ENCODE measurements around the gene CERKL. TPM values are rescaled to one million over a fixed set of nuclear protein-coding genes. Genes with fewer than 3 reads are reported as not detected.
"Not testable (repeated sequence)": the region's sequence is repeated elsewhere in the genome, so short reads cannot be mapped to it uniquely, and the experiment has no call there.

Gene CERKL
- total RNA-seq = 2.6 and 2.9 TPM in 2 replicates
- long read RNA-seq, partial matches to known transcripts = 0 of 11 reads
- long read RNA-seq, other reads (novel, unspliced or antisense) = 8 of 11 reads

- peaks cover 72% of the 10 kb centered on the region for H3K27me3 Mint-ChIP-seq
- peaks cover 17% of the 10 kb centered on the region for H3K4me1 Mint-ChIP-seq (ENCODE audit: low read depth)
- peak; percentile 37 for TF ChIP-seq CTCF (IDR thresholded peaks at IDR 0.05; ENCODE audit: unreplicated experiment)
- peak within 1 kb of the TSS; percentile 75 for H3K4me3 Mint-ChIP-seq (ENCODE audit: low read depth)
- peak within 1 kb of the TSS; percentile 8 for H3K27ac Mint-ChIP-seq
- DNase-seq (ENCODE audit: low spot score, unreplicated experiment) = peak; percentile 44
- H3K9me3 Mint-ChIP-seq (ENCODE audit: low read depth) = no peaks in the 10 kb centered on the region
- H3K36me3 Mint-ChIP-seq (ENCODE audit: insufficient read depth) = no peaks in the 10 kb centered on the region
These were observed at the start of gene CERKL for GRCh38 chr2:181656450-181657291. TSS of gene CERKL (minus strand) at chr2:181657105. CDS start at chr2:181657006, 99 bp downstream.

DNA sequence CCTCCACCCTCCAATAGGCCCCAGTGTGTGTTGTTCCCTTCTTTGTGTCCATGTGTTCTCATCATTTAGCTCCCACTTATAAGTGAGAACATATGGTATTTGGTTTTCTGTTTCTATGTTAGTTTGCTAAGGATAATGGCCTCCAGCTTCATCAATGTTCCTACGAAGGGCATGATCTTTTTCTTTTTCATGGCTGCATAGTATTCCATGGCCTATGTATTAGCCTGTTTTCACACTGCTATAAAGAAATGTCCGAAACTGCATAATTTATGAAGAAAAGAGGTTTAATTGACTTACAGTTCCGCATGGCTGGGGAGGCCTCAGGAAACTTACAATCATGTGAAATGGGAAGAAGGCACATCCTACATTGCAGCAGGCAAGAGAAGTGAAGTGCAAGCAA lies 45.6 kb upstream of the CERKL start:
- H3K27ac Mint-ChIP-seq; H3K36me3 Mint-ChIP-seq (ENCODE audit: insufficient read depth); DNase-seq (ENCODE audit: low spot score, unreplicated experiment); H3K4me1 Mint-ChIP-seq (ENCODE audit: low read depth); H3K4me3 Mint-ChIP-seq (ENCODE audit: low read depth); H3K27me3 Mint-ChIP-seq: not testable (repeated sequence)
- peaks cover 10% of the 10 kb centered on the region for H3K9me3 Mint-ChIP-seq (ENCODE audit: low read depth)

- Mint-ChIP-seq H3K4me1 (ENCODE audit: low read depth) (no peaks in the 10 kb centered on the region), H3K36me3 (ENCODE audit: insufficient read depth) (no peaks in the 10 kb centered on the region), H3K4me3 (ENCODE audit: low read depth) (no peak overlapping the region), H3K9me3 (ENCODE audit: low read depth) (peaks cover 4% of the 10 kb centered on the region), H3K27me3 (peaks cover 33% of the 10 kb centered on the region), H3K27ac (no peak overlapping the region)
- no peak for DNase-seq (ENCODE audit: low spot score, unreplicated experiment)
- no peak for TF ChIP-seq CTCF (IDR thresholded peaks at IDR 0.05; ENCODE audit: unreplicated experiment)
These were observed 41.3 kb upstream of the CERKL start for GRCh38 chr2:181698223-181698622.

DNA sequence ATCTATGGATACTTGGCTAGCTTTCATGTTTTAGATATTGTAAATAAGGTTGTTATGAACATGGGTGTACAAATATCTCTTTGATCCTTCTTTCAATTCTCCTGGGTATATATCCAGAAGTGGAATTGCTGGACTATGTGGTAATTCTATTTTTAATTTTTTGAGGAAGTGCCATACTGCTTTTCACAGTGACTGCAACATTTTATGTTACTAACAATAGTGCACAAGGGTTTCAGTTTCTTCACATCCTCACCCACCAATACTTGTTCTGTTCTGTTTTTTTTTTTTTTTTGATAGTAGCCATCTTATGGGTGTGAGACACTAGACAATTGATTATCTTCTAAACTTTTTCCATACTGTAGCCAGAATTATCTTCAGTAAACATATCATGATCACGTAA lies 40.7 kb upstream of the CERKL start:
- no peak for TF ChIP-seq CTCF (IDR thresholded peaks at IDR 0.05; ENCODE audit: unreplicated experiment)
- H3K9me3 Mint-ChIP-seq (ENCODE audit: low read depth) = peaks cover 2% of the 10 kb centered on the region
- H3K27ac Mint-ChIP-seq = no peak overlapping the region
- H3K27me3 Mint-ChIP-seq = peaks cover 39% of the 10 kb centered on the region
- no peak for DNase-seq (ENCODE audit: low spot score, unreplicated experiment)
- no peak overlapping the region for H3K4me3 Mint-ChIP-seq (ENCODE audit: low read depth)
- no peaks in the 10 kb centered on the region for H3K4me1 Mint-ChIP-seq (ENCODE audit: low read depth)
- no peaks in the 10 kb centered on the region for H3K36me3 Mint-ChIP-seq (ENCODE audit: insufficient read depth)

- Mint-ChIP-seq H3K36me3 (ENCODE audit: insufficient read depth) (no peaks in the 10 kb centered on the region), H3K4me3 (ENCODE audit: low read depth) (no peak overlapping the region), H3K9me3 (ENCODE audit: low read depth) (no peaks in the 10 kb centered on the region), H3K27ac (no peak overlapping the region), H3K4me1 (ENCODE audit: low read depth) (no peaks in the 10 kb centered on the region), H3K27me3 (peaks cover 41% of the 10 kb centered on the region)
- no peak for TF ChIP-seq CTCF (IDR thresholded peaks at IDR 0.05; ENCODE audit: unreplicated experiment)
- no peak for DNase-seq (ENCODE audit: low spot score, unreplicated experiment)
These were observed 40.2 kb upstream of the CERKL start for GRCh38 chr2:181697126-181697525.

DNA sequence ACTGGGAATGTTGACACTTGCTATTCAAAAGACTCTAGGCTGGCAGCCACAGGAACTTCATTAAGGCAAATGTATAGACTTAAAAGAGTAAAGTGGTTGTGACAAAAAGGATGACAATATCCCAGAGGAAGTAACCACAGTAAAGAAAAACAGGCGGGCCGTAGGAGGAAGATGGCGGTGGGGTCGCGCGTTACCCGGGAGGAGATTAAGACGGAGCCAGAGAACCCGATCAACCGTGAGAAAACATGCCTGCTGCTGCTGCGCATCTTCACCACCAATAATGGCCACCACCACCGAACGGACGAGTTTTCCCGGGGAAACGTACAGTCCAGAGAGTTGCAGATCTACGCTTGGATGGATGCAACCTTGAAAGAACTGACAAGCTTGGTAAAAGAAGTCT lies 37.4 kb upstream of the CERKL start:
- Mint-ChIP-seq H3K4me3 (ENCODE audit: low read depth) (no peak overlapping the region), H3K36me3 (ENCODE audit: insufficient read depth) (no peaks in the 10 kb centered on the region), H3K27ac (no peak overlapping the region), H3K9me3 (ENCODE audit: low read depth) (no peaks in the 10 kb centered on the region), H3K4me1 (ENCODE audit: low read depth) (no peaks in the 10 kb centered on the region), H3K27me3 (peaks cover 66% of the 10 kb centered on the region)
- TF ChIP-seq CTCF (IDR thresholded peaks at IDR 0.05; ENCODE audit: unreplicated experiment) = no peak
- DNase-seq (ENCODE audit: low spot score, unreplicated experiment) = no peak

Data from progenitor cell of endocrine pancreas (in vitro differentiated cells).